B cell (primary cell): ENCODE measurements around the gene RNF44.

Experiments used
- CTCF ChIP-seq: fragments of 200-600 bp; IDR thresholded peaks from one replicate; pipeline ENCODE4 v1.8.0; 2022; ENCODE audit warnings: antibody characterized with exemption, mild to moderate bottlenecking
- EZH2 ChIP-seq: IDR thresholded peaks from 2 replicates; pipeline ENCODE4 v1.6.1; 2012; ENCODE audit warnings: borderline replicate concordance, low read depth, mild to moderate bottlenecking, moderate library complexity, low read length; ENCODE audit not compliant: insufficient read depth, poor library complexity, severe bottlenecking

DNA sequence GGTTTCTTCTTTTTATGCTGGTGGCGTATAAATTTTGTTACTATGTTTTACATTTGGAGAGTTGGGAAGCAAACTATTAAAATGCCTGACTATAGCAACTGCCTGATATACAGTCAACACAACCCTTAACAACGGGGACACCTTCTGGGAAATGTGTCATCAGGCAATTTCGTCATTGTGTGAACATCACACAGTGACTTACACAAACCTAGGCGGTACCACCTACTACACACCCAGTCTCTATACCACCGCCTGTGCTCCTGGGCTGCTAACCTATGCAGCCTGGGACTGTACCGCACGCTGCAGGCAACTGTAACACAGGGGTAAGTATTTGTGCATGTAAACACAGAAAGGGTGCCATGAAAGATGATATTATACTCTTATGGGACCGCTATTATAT lies 10.6 kb upstream of the RNF44 start:
- TF ChIP-seq EZH2 (no peak), CTCF (no peak)
